HUES64 (cell line): Measurements from ENCODE around the gene NR6A1.

Experiments used
- H3K27ac ChIP-seq: 2 replicates; pipeline ENCODE4 v1.7.0; 2013; ENCODE audit warnings: low read depth, low read length, inconsistent platforms
- H3K27me3 ChIP-seq: 2 replicates; pipeline ENCODE4 v1.6.1; 2013; ENCODE audit warnings: mild to moderate bottlenecking, low read length; ENCODE audit not compliant: insufficient read depth
- H3K36me3 ChIP-seq: 2 replicates; pipeline ENCODE4 v1.6.1; 2013; ENCODE audit warnings: mild to moderate bottlenecking, low read length; ENCODE audit not compliant: insufficient read depth
- H3K4me1 ChIP-seq: 2 replicates; pipeline ENCODE4 v1.6.1; 2013; ENCODE audit warnings: mild to moderate bottlenecking, low read length, moderate library complexity; ENCODE audit not compliant: insufficient read depth
- H3K4me3 ChIP-seq: 2 replicates; pipeline ENCODE4 v1.5.1; 2013; ENCODE audit warnings: mild to moderate bottlenecking, low read length, moderate library complexity
- H3K9ac ChIP-seq: 2 replicates; pipeline ENCODE4 v1.6.1; 2013; ENCODE audit warnings: mild to moderate bottlenecking, low read depth, low read length
- H3K9me3 ChIP-seq: 2 replicates; pipeline ENCODE4 v1.6.1; 2013; ENCODE audit warnings: low read depth, low read length; ENCODE audit not compliant: insufficient read depth
- WGBS: fragments of 150-250, 120-280 bp; methylation state at CpG from one replicate; pipeline ENCODE4 v1.1.7; 2013; ENCODE audit warnings: missing lambda C conversion rate; 5-methylcytosine and 5-hydroxymethylcytosine counted together

NR6A1 gene

GRCh38 chr9:124635285-124635684 is 135.8 kb downstream of the NR6A1 start:
- WGBS = 90% methylated on average over 5 of the region's 5 CpGs
- no peaks in the 10 kb centered on the region for H3K9me3 ChIP-seq
- 0 out of 2 replicates have a peak, but pooled peaks cover 2% of the 10 kb centered on the region for H3K4me1 ChIP-seq
- H3K36me3 ChIP-seq = 0 out of 2 replicates have a peak, but pooled peaks cover 2% of the 10 kb centered on the region
- H3K4me3 ChIP-seq = no peak overlapping the region
- no peak overlapping the region for H3K27ac ChIP-seq
- H3K9ac ChIP-seq = no peak overlapping the region
- no peaks in the 10 kb centered on the region for H3K27me3 ChIP-seq

GRCh38 chr9:124632077-124632621 is 139.0 kb downstream of the NR6A1 start:
- Histone ChIP-seq H3K36me3 (0 out of 2 replicates have a peak, but pooled peaks cover 2% of the 10 kb centered on the region), H3K9me3 (no peaks in the 10 kb centered on the region), H3K4me1 (no peaks in the 10 kb centered on the region), H3K27ac (no peak overlapping the region), H3K27me3 (no peaks in the 10 kb centered on the region), H3K4me3 (no peak overlapping the region), H3K9ac (no peak overlapping the region)
- WGBS = 92% methylated on average over 5 of the region's 5 CpGs

GRCh38 chr9:124631326-124631725 is 139.8 kb downstream of the NR6A1 start:
- H3K4me3 ChIP-seq = no peak overlapping the region
- H3K9ac ChIP-seq = no peak overlapping the region
- 0 out of 2 replicates have a peak, but pooled peaks cover 1% of the 10 kb centered on the region for H3K36me3 ChIP-seq
- H3K27ac ChIP-seq = no peak overlapping the region
- H3K4me1 ChIP-seq = no peaks in the 10 kb centered on the region
- H3K9me3 ChIP-seq = no peaks in the 10 kb centered on the region
- no peaks in the 10 kb centered on the region for H3K27me3 ChIP-seq

- no peak overlapping the region for H3K27ac ChIP-seq
- 98% methylated on average over 2 of the region's 2 CpGs for WGBS
- H3K4me3 ChIP-seq = no peak overlapping the region
- H3K36me3 ChIP-seq = no peaks in the 10 kb centered on the region
- no peak overlapping the region for H3K9ac ChIP-seq
- no peaks in the 10 kb centered on the region for H3K27me3 ChIP-seq
- no peaks in the 10 kb centered on the region for H3K9me3 ChIP-seq
- no peaks in the 10 kb centered on the region for H3K4me1 ChIP-seq
These were observed 141.5 kb downstream of the NR6A1 start for GRCh38 chr9:124629600-124629999.

GRCh38 chr9:124628741-124629140 is 142.4 kb downstream of the NR6A1 start:
- Histone ChIP-seq H3K27ac (no peak overlapping the region), H3K27me3 (no peaks in the 10 kb centered on the region), H3K9me3 (no peaks in the 10 kb centered on the region), H3K4me1 (no peaks in the 10 kb centered on the region), H3K9ac (no peak overlapping the region), H3K4me3 (no peak overlapping the region), H3K36me3 (no peaks in the 10 kb centered on the region)
- 97% methylated on average over 11 of the region's 11 CpGs for WGBS

GRCh38 chr9:124626276-124626675 is 144.8 kb downstream of the NR6A1 start:
- Histone ChIP-seq H3K27me3 (no peaks in the 10 kb centered on the region), H3K27ac (no peak overlapping the region), H3K9me3 (no peaks in the 10 kb centered on the region), H3K4me3 (no peak overlapping the region), H3K9ac (no peak overlapping the region), H3K36me3 (no peaks in the 10 kb centered on the region), H3K4me1 (peaks cover 17% of the 10 kb centered on the region)
- 94% methylated on average over 4 of the region's 4 CpGs for WGBS

- no peaks in the 10 kb centered on the region for H3K36me3 ChIP-seq
- H3K4me3 ChIP-seq = no peak overlapping the region
- no peaks in the 10 kb centered on the region for H3K27me3 ChIP-seq
- no peaks in the 10 kb centered on the region for H3K9me3 ChIP-seq
- WGBS = 95% methylated on average over 6 of the region's 6 CpGs
- no peak overlapping the region for H3K27ac ChIP-seq
- peaks cover 17% of the 10 kb centered on the region for H3K4me1 ChIP-seq
- H3K9ac ChIP-seq = no peak overlapping the region
These were observed 146.0 kb downstream of the NR6A1 start for GRCh38 chr9:124625087-124625486.

- Histone ChIP-seq H3K27ac (no peak overlapping the region), H3K9me3 (no peaks in the 10 kb centered on the region), H3K36me3 (no peaks in the 10 kb centered on the region), H3K9ac (no peak overlapping the region), H3K4me1 (peaks cover 17% of the 10 kb centered on the region), H3K27me3 (no peaks in the 10 kb centered on the region), H3K4me3 (no peak overlapping the region)
- 98% methylated on average over 1 of the region's 1 CpG for WGBS
These were observed 146.4 kb downstream of the NR6A1 start for GRCh38 chr9:124624735-124624992.

- Histone ChIP-seq H3K9me3 (no peaks in the 10 kb centered on the region), H3K27me3 (no peaks in the 10 kb centered on the region), H3K27ac (no peak overlapping the region), H3K4me3 (no peak overlapping the region), H3K4me1 (peaks cover 17% of the 10 kb centered on the region), H3K9ac (no peak overlapping the region), H3K36me3 (no peaks in the 10 kb centered on the region)
- 94% methylated on average over 7 of the region's 7 CpGs for WGBS
These were observed 147.0 kb downstream of the NR6A1 start for GRCh38 chr9:124623966-124624734.

GRCh38 chr9:124622882-124623281 is 148.2 kb downstream of the NR6A1 start:
- Histone ChIP-seq H3K4me3 (no peak overlapping the region), H3K9me3 (no peaks in the 10 kb centered on the region), H3K27me3 (no peaks in the 10 kb centered on the region), H3K9ac (no peak overlapping the region), H3K36me3 (no peaks in the 10 kb centered on the region), H3K4me1 (peaks cover 24% of the 10 kb centered on the region), H3K27ac (no peak overlapping the region)

- WGBS = 89% methylated on average over 11 of the region's 11 CpGs
- Histone ChIP-seq H3K36me3 (no peaks in the 10 kb centered on the region), H3K27me3 (no peaks in the 10 kb centered on the region), H3K27ac (no peak overlapping the region), H3K9ac (no peak overlapping the region), H3K4me3 (no peak overlapping the region), H3K9me3 (no peaks in the 10 kb centered on the region), H3K4me1 (peaks cover 35% of the 10 kb centered on the region)
These were observed 149.5 kb downstream of the NR6A1 start for GRCh38 chr9:124621371-124622328.
